HG02870 (cell line): ENCODE measurements around the gene RHO.

Experiments used
- ATAC-seq: cut with Tn5 transposase; IDR thresholded peaks from one replicate; pipeline ENCODE4 v1.9.1; 2021; ENCODE audit warnings: mild to moderate bottlenecking, moderate library complexity; ENCODE audit not compliant: unreplicated experiment

RHO gene

GRCh38 chr3:129576514-129577352 is 48.3 kb downstream of the RHO start:
- ATAC-seq: no peak

- no peak for ATAC-seq
Observed at GRCh38 chr3:129577366-129577765, 48.9 kb downstream of the RHO start.

- peak; percentile 55 for ATAC-seq
Observed at GRCh38 chr3:129577925-129578786, 49.7 kb downstream of the RHO start.

GRCh38 chr3:129579991-129580390 is 51.6 kb downstream of the RHO start:
- no peak for ATAC-seq

GRCh38 chr3:129581623-129582022 is 53.2 kb downstream of the RHO start:
- no peak for ATAC-seq

- ATAC-seq: no peak
Observed at GRCh38 chr3:129582799-129583198, 54.4 kb downstream of the RHO start.

GRCh38 chr3:129583289-129583688 is 54.9 kb downstream of the RHO start:
- ATAC-seq: peak; percentile 68

- no peak for ATAC-seq
Observed at GRCh38 chr3:129584631-129585030, 56.2 kb downstream of the RHO start.
